ENCODE results near the gene PARP11.

Gene PARP11

GRCh38 chr12:3896356-3896755 lies 23.2 kb upstream of the PARP11 start:
- Histone ChIP-seq H3K27me3 (ENCODE audit: insufficient read depth, low read length) (no peaks in the 10 kb centered on the region), H3K79me2 (ENCODE audit: insufficient read depth, low read length) (no peaks in the 10 kb centered on the region), H3K4me3 (ENCODE audit: low read depth, low read length, poor library complexity, severe bottlenecking) (no peak overlapping the region), H3K27ac (ENCODE audit: low read depth, low read length, poor library complexity, severe bottlenecking) (no peak overlapping the region), H3K4me2 (ENCODE audit: low read length) (no peak overlapping the region), H2AFZ (ENCODE audit: low read length) (no peak overlapping the region), H3K9me3 (ENCODE audit: low read length) (no peaks in the 10 kb centered on the region), H3K4me1 (ENCODE audit: insufficient read depth, low read length, severe bottlenecking) (no peaks in the 10 kb centered on the region), H4K20me1 (ENCODE audit: insufficient read depth, low read length) (no peaks in the 10 kb centered on the region), H3K36me3 (ENCODE audit: insufficient read depth, low read length) (no peaks in the 10 kb centered on the region), H3F3A (ENCODE audit: insufficient read depth, low read length) (no peaks in the 10 kb centered on the region), H3K9ac (ENCODE audit: low read length) (no peak overlapping the region), H3K9me2 (ENCODE audit: low read depth, low read length) (no peaks in the 10 kb centered on the region)
- TF ChIP-seq EZH2 (IDR thresholded peaks at IDR 0.05; ENCODE audit: borderline replicate concordance, low read length) (no peak), CTCF (IDR thresholded peaks at IDR 0.05; ENCODE audit: low read length) (no peak)

GRCh38 chr12:3892631-3893030 lies 19.4 kb upstream of the PARP11 start:
- Histone ChIP-seq H3K79me2 (ENCODE audit: insufficient read depth, low read length) (no peaks in the 10 kb centered on the region), H3K9ac (ENCODE audit: low read length) (no peak overlapping the region), H3K4me2 (ENCODE audit: low read length) (no peak overlapping the region), H3K27me3 (ENCODE audit: insufficient read depth, low read length) (no peaks in the 10 kb centered on the region), H2AFZ (ENCODE audit: low read length) (no peak overlapping the region), H3K4me3 (ENCODE audit: low read depth, low read length, poor library complexity, severe bottlenecking) (no peak overlapping the region), H3F3A (ENCODE audit: insufficient read depth, low read length) (no peaks in the 10 kb centered on the region), H3K9me3 (ENCODE audit: low read length) (no peaks in the 10 kb centered on the region), H3K4me1 (ENCODE audit: insufficient read depth, low read length, severe bottlenecking) (no peaks in the 10 kb centered on the region), H3K9me2 (ENCODE audit: low read depth, low read length) (no peaks in the 10 kb centered on the region), H3K36me3 (ENCODE audit: insufficient read depth, low read length) (no peaks in the 10 kb centered on the region), H3K27ac (ENCODE audit: low read depth, low read length, poor library complexity, severe bottlenecking) (no peak overlapping the region), H4K20me1 (ENCODE audit: insufficient read depth, low read length) (no peaks in the 10 kb centered on the region)
- TF ChIP-seq CTCF (IDR thresholded peaks at IDR 0.05; ENCODE audit: low read length) (no peak), EZH2 (IDR thresholded peaks at IDR 0.05; ENCODE audit: borderline replicate concordance, low read length) (no peak)

GRCh38 chr12:3891201-3891600 lies 18.0 kb upstream of the PARP11 start:
- H3F3A ChIP-seq (ENCODE audit: insufficient read depth, low read length) = no peaks in the 10 kb centered on the region
- no peak overlapping the region for H3K4me2 ChIP-seq (ENCODE audit: low read length)
- H3K27ac ChIP-seq (ENCODE audit: low read depth, low read length, poor library complexity, severe bottlenecking) = no peak overlapping the region
- no peaks in the 10 kb centered on the region for H3K36me3 ChIP-seq (ENCODE audit: insufficient read depth, low read length)
- H3K4me1 ChIP-seq (ENCODE audit: insufficient read depth, low read length, severe bottlenecking) = no peaks in the 10 kb centered on the region
- H2AFZ ChIP-seq (ENCODE audit: low read length) = no peak overlapping the region
- TF ChIP-seq CTCF (IDR thresholded peaks at IDR 0.05; ENCODE audit: low read length) (no peak), EZH2 (IDR thresholded peaks at IDR 0.05; ENCODE audit: borderline replicate concordance, low read length) (no peak)
- no peak overlapping the region for H3K9ac ChIP-seq (ENCODE audit: low read length)
- H3K4me3 ChIP-seq (ENCODE audit: low read depth, low read length, poor library complexity, severe bottlenecking) = no peak overlapping the region
- no peaks in the 10 kb centered on the region for H3K9me2 ChIP-seq (ENCODE audit: low read depth, low read length)
- H4K20me1 ChIP-seq (ENCODE audit: insufficient read depth, low read length) = no peaks in the 10 kb centered on the region
- no peaks in the 10 kb centered on the region for H3K9me3 ChIP-seq (ENCODE audit: low read length)
- no peaks in the 10 kb centered on the region for H3K27me3 ChIP-seq (ENCODE audit: insufficient read depth, low read length)
- no peaks in the 10 kb centered on the region for H3K79me2 ChIP-seq (ENCODE audit: insufficient read depth, low read length)
